HCT116 (cell line): ENCODE measurements around the gene G2E3. TPM values are rescaled to one million over a fixed set of nuclear protein-coding genes. Genes with fewer than 3 reads are reported as not detected.

Source experiments
- ATAC-seq: fragments of 200-7000 bp; cut with Tn5 transposase; 2 replicates; pipeline ENCODE4 v1.9.1; 2020; ENCODE audit warnings: mild to moderate bottlenecking, moderate library complexity
- BruUV-seq: library from RNA; stranded (reverse); fragments of 400-500 nt; replicated peaks from 2 replicates; lab custom pipeline; 2021; lab: Mats Ljungman, UMichigan
- CTCF ChIA-PET: fragments of 300-600 bp; sonication (Branson Sonifier 250); formaldehyde crosslinking; loops from one replicate; lab custom pipeline; 2021; ENCODE audit warnings: antibody characterized with exemption; lab: Charles Lee
- POLR2A ChIA-PET: fragments of 300-600, 350-600 bp; sonication (Branson Sonifier 250); formaldehyde crosslinking; loops from one replicate; lab custom pipeline; 2021; ENCODE audit warnings: antibody characterized with exemption; lab: Charles Lee
- RAD21 ChIA-PET, 2 experiments: fragments of 300-600 bp; sonication (Branson Sonifier 250); formaldehyde crosslinking; loops; one replicate each; lab custom pipeline; 2023; ENCODE audit warnings: low total read pairs in 2 of 2; ENCODE audit not compliant: uncharacterized antibody in 2 of 2, unreplicated experiment in 2 of 2, low non-redundant PET in 1 of 2; lab: Charles Lee
- DNase-seq: peaks from one replicate; pipeline ENCODE4 v3.0.0-alpha.2; 2010; ENCODE audit warnings: low read depth, low spot score
- H2AFZ ChIP-seq: fragments of 200-600 bp; shearing (Covaris generic), sonication (generic); 2 replicates; pipeline ENCODE4 v1.6.1; 2017; ENCODE audit warnings: low read depth, mixed run types, mixed read lengths, antibody characterized with exemption, low read length; ENCODE audit not compliant: poor library complexity, severe bottlenecking
- H3K27ac ChIP-seq: 2 replicates; pipeline ENCODE4 v1.5.1; 2012; ENCODE audit warnings: low read depth, low read length
- H3K27me3 ChIP-seq: fragments of 200-600 bp; sonication (generic); 2 replicates; pipeline ENCODE4 v1.6.1; 2016; ENCODE audit warnings: mixed run types, low read length, mixed read lengths; ENCODE audit not compliant: insufficient read depth
- H3K36me3 ChIP-seq, 2 experiments: fragments of 200-500 bp in 1 of 2; fragments of 200-600 bp in 1 of 2; sonication (Bioruptor generic) in 1 of 2; sonication (generic) in 1 of 2; 2 replicates each; pipeline versions ENCODE4 v1.5.1 to v1.6.1; 2014 to 2016; ENCODE audit warnings: low read length in 2 of 2, inconsistent platforms in 1 of 2, mixed read lengths in 1 of 2, mixed run types in 1 of 2; ENCODE audit not compliant: insufficient read depth in 2 of 2, control insufficient read depth in 1 of 2
- H3K4me1 ChIP-seq, 2 experiments: fragments of 200-600 bp in 1 of 2; sonication (generic) in 1 of 2; 2 replicates each; pipeline versions ENCODE4 v1.5.1 to v1.6.1; 2012 to 2017; ENCODE audit warnings: low read length in 2 of 2, inconsistent platforms in 1 of 2, mild to moderate bottlenecking in 1 of 2, mixed read lengths in 1 of 2, mixed run types in 1 of 2, moderate library complexity in 1 of 2; ENCODE audit not compliant: insufficient read depth in 2 of 2, control insufficient read depth in 1 of 2
- H3K4me2 ChIP-seq: fragments of 200-600 bp; sonication (generic); 2 replicates; pipeline ENCODE4 v1.6.1; 2017; ENCODE audit warnings: mixed run types, low read length, mixed read lengths
- H3K4me3 ChIP-seq, 2 experiments: fragments of 200-600 bp in 1 of 2; sonication (generic) in 1 of 2; replicated peaks in 1 of 2; 2 replicates each; pipeline ENCODE4 v1.5.1; 2011 to 2016; ENCODE audit warnings: low read length in 2 of 2, control low read depth in 1 of 2, low read depth in 1 of 2, mild to moderate bottlenecking in 1 of 2, mixed read lengths in 1 of 2, mixed run types in 1 of 2
- H3K79me2 ChIP-seq: fragments of 200-600 bp; sonication (generic); 2 replicates; pipeline ENCODE4 v1.6.1; 2017; ENCODE audit warnings: mild to moderate bottlenecking, mixed run types, low read length, moderate library complexity, mixed read lengths; ENCODE audit not compliant: insufficient read depth
- H3K9ac ChIP-seq: fragments of 200-600 bp; sonication (generic); 2 replicates; pipeline ENCODE4 v1.6.1; 2016; ENCODE audit warnings: low read length, mixed read lengths
- H3K9me2 ChIP-seq: fragments of 200-600 bp; sonication (generic), shearing (Covaris generic); 2 replicates; pipeline ENCODE4 v1.6.1; 2017; ENCODE audit warnings: mixed run types, mild to moderate bottlenecking, moderate library complexity; ENCODE audit not compliant: insufficient read depth
- H3K9me3 ChIP-seq, 2 experiments: fragments of 200-500 bp in 1 of 2; fragments of 200-600 bp in 1 of 2; sonication (Bioruptor generic) in 1 of 2; sonication (generic) in 1 of 2; 2 replicates each; pipeline ENCODE4 v1.6.1; 2014 to 2017; ENCODE audit warnings: low read length in 2 of 2, mixed read lengths in 2 of 2, inconsistent platforms in 1 of 2, low read depth in 1 of 2, mild to moderate bottlenecking in 1 of 2, mixed run types in 1 of 2, moderate library complexity in 1 of 2; ENCODE audit not compliant: control insufficient read depth in 1 of 2, insufficient read depth in 1 of 2
- H4K20me1 ChIP-seq: fragments of 200-600 bp; sonication (generic), shearing (Covaris generic); 2 replicates; pipeline ENCODE4 v1.6.1; 2017; ENCODE audit warnings: mixed run types, mild to moderate bottlenecking, moderate library complexity; ENCODE audit not compliant: insufficient read depth
- ATF3 ChIP-seq: IDR thresholded peaks from 2 replicates; pipeline ENCODE4 v1.6.1; 2012
- CTCF ChIP-seq, 3 experiments: fragments of 200-600 bp in 1 of 3; sonication (generic) in 1 of 3; IDR thresholded peaks in 2 of 3; conservative IDR thresholded peaks in 1 of 3; 2 replicates each; pipeline ENCODE4 v1.5.1; 2012 to 2017; ENCODE audit warnings: low read depth in 2 of 3, low read length in 2 of 3, antibody characterized with exemption in 1 of 3, borderline replicate concordance in 1 of 3, control low read depth in 1 of 3, mild to moderate bottlenecking in 1 of 3, mixed read lengths in 1 of 3, mixed run types in 1 of 3, moderate library complexity in 1 of 3; ENCODE audit not compliant: insufficient read depth in 1 of 3
- POLR2AphosphoS5 ChIP-seq: IDR thresholded peaks from 2 replicates; pipeline ENCODE4 v1.6.1; 2011; ENCODE audit warnings: mild to moderate bottlenecking, low read depth, low read length, moderate library complexity
- ZBTB33 ChIP-seq: IDR thresholded peaks from 2 replicates; pipeline ENCODE4 v1.6.1; 2011; ENCODE audit warnings: mild to moderate bottlenecking, low read length, moderate library complexity; ENCODE audit not compliant: insufficient replicate concordance; ENCODE audit errors: extremely low read depth
- intact Hi-C: fragments of 100-400 bp; cut with micrococcal nuclease; formaldehyde crosslinking; loops from 2 replicates; pipeline ENCODE4 v1.10.0; 2022
- total RNA-seq: library from RNA; stranded (reverse); gene quantifications from one replicate; pipeline ENCODE4 v1.2.1, GENCODE V29; 2021; ENCODE audit not compliant: unreplicated experiment

G2E3 gene
- total RNA-seq, 1 experiment from 2014 or later = 47.0 TPM

- no peak for TF ChIP-seq ZBTB33
These were observed 13.8 kb downstream of the G2E3 start (continued) for GRCh38 chr14:30572771-30573170.

GRCh38 chr14:30573226-30573814 is 14.4 kb downstream of the G2E3 start:
- ATAC-seq (no peak), DNase-seq (no peak)
- Histone ChIP-seq H4K20me1 (peaks cover 29% of the 10 kb centered on the region; the same call in 1 of the 2 replicates), H3K9me3 (no peaks in the 10 kb centered on the region), H3K9me2 (no peaks in the 10 kb centered on the region), H3K4me3 (no peak overlapping the region), H3K36me3 (no peaks in the 10 kb centered on the region), H3K27ac (no peak overlapping the region), H2AFZ (no peak overlapping the region), H3K4me2 (no peak overlapping the region), H3K27me3 (no peaks in the 10 kb centered on the region), H3K4me1 (no peaks in the 10 kb centered on the region), H3K9ac (no peak overlapping the region), H3K79me2 (peaks cover 100% of the 10 kb centered on the region)
- intact Hi-C loops = no loop called here
- RAD21 ChIA-PET = no interaction called here
- CTCF ChIA-PET = no interaction called here
- TF ChIP-seq POLR2AphosphoS5 = no peak
- TF ChIP-seq ATF3 = no peak
- TF ChIP-seq CTCF (IDR thresholded peaks at IDR 0.05 in 2 of 3, conservative IDR thresholded peaks at IDR 0.05 in 1 of 3; ENCODE audit: borderline replicate concordance in 1 of 3, insufficient read depth in 1 of 3, low read depth in 2 of 3, low read length in 2 of 3) = no peak
- POLR2A ChIA-PET = no interaction called here
- BruUV-seq = no TSS peak
